Natural killer cell treated with Interleukin-12 subunit alpha and Interleukin-12 subunit beta and Interleukin-15 and Interleukin-18, amount 100 ng/mL, for 72 hours (primary cell): ENCODE measurements around the gene RC3H1. TPM values are rescaled to one million over a fixed set of nuclear protein-coding genes. Genes with fewer than 3 reads are reported as not detected.

Source experiments
- total RNA-seq, 2 donors: library from RNA; stranded (reverse); gene quantifications; one replicate each; pipeline ENCODE4 v1.2.3, GENCODE V29; 2022

RC3H1 gene
- total RNA-seq, 2 donors from 2014 or later, result 53.2 to 65.4 TPM

Other genes with a start within 250 kb of the RC3H1 start
- gene DARS2, start 197.7 kb downstream of the RC3H1 start, total RNA-seq, result 10 to 100 TPM; 27.8 to 40.9 TPM
- gene CENPL, start 197.5 kb downstream of the RC3H1 start, total RNA-seq, result 10 to 100 TPM; 23.4 to 38.7 TPM
- gene GAS5, start 154.4 kb downstream of the RC3H1 start, total RNA-seq, result 100 to 1,000 TPM; 391 to 659 TPM
- 10 to 100 TPM; 15.6 to 19.7 TPM for gene ZBTB37, start 154.0 kb downstream of the RC3H1 start, total RNA-seq
- under 1 TPM in 1 of 2 donors, not detected in 1; 0.36 TPM for gene SERPINC1, start 105.0 kb downstream of the RC3H1 start, total RNA-seq
- 100 to 1,000 TPM in 1 of 2 donors, 10 to 100 TPM in 1; 53.4 to 101 TPM for gene RABGAP1L, start 137.2 kb upstream of the RC3H1 start, total RNA-seq